ENCODE results near the gene EXOC2.

DNA sequence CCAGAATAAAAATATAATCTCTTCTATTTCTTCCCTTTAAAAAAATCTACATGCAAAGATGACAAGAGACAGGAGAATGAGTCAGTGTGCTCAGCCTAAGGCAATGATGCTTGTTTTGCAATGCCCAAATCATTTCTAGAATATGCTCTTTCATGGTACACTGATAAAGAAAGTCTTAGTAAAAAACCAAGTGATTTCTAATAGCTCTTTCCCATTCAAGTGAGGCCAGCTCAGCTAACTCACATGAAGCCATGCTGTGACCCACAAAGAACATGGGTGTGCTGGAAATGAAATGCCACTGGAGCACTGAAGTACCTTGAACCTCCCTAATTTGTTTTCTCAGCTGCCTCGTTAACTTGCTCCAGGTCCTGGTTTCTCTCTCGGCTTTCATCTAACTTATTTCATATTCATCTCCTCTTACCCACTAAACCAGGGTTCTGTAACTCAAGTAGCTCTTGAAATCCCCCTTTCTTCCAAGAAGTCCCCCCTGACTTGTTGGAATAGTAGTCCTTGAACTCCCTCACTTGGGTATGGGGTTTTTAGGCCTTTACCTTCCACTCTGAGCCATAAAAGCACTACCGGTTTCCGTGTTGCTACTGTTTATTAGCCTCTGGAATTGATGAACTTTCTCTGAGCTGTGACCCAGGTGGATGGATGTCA, 208.7 kb downstream of the EXOC2 start:
- TF ChIP-seq, protein P1, sequence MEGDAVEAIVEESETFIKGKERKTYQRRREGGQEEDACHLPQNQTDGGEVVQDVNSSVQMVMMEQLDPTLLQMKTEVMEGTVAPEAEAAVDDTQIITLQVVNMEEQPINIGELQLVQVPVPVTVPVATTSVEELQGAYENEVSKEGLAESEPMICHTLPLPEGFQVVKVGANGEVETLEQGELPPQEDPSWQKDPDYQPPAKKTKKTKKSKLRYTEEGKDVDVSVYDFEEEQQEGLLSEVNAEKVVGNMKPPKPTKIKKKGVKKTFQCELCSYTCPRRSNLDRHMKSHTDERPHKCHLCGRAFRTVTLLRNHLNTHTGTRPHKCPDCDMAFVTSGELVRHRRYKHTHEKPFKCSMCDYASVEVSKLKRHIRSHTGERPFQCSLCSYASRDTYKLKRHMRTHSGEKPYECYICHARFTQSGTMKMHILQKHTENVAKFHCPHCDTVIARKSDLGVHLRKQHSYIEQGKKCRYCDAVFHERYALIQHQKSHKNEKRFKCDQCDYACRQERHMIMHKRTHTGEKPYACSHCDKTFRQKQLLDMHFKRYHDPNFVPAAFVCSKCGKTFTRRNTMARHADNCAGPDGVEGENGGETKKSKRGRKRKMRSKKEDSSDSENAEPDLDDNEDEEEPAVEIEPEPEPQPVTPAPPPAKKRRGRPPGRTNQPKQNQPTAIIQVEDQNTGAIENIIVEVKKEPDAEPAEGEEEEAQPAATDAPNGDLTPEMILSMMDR (conservative IDR thresholded peaks at IDR 0.05) = no peak
- no peak for TF ChIP-seq ZFX (IDR thresholded peaks at IDR 0.05)

All from C4-2B (cell line).